GM21825 (cell line): Measurements from ENCODE around the gene PGS1.

Source experiments
- ATAC-seq: cut with Tn5 transposase; IDR thresholded peaks from one replicate; pipeline ENCODE4 v1.9.1; 2021; ENCODE audit warnings: mild to moderate bottlenecking, moderate library complexity; ENCODE audit not compliant: unreplicated experiment

Gene PGS1

DNA sequence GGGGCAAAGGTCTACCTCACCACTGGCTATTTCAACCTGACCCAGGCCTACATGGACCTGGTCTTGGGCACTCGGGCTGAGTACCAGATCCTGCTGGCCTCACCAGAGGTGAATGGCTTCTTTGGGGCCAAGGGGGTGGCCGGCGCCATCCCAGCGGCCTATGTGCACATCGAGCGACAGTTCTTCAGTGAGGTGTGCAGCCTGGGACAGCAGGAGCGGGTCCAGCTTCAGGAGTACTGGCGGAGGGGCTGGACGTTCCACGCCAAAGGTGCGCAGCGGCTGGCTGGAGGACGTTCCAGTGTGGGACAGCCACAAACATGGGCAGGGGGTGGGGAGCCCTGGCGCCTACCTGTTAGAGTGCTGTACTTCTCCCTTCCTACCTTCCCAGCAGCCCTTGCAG is 25.4 kb downstream of the PGS1 start:
- ATAC-seq, result no peak

DNA sequence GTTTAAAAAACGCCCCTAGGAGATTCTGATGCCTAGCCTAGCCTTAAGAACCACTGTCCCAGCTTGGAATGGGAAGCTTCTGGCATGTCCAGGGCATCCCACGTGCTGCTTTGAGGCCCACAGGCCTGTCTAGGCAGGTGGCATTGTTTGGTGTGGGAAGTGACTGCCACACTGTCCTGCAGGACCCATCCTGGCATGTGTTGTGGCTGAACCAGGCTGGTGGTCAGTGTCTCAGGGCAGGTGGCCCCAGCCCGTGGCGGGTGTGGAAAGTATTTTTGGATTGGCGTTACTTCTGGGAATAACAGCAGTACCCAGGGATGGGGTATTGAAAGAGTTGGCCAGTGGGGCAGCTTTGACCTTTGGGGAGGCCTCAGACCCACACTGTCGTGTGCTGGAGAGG is 27.9 kb downstream of the PGS1 start:
- ATAC-seq, result no peak

DNA sequence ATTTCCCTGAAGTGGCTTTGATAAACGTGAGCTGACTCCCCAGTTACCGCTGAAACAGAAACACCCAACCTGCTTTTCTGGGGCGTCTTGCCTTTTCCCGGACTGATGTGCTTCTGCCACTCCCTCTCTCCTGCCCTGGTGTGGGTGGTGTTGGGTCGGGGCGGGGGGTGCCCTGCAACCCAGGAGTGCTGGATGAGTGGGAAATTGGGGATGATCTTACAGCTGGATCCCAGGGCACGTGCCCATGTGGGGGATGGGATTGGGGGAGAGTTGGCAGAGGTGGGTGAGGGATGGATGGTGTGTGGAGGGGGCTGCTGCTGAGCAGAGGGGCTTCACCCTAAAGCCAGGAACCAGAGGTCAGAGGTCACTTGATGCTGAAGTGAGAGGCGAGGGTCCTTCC is 28.5 kb downstream of the PGS1 start:
- no peak for ATAC-seq

DNA sequence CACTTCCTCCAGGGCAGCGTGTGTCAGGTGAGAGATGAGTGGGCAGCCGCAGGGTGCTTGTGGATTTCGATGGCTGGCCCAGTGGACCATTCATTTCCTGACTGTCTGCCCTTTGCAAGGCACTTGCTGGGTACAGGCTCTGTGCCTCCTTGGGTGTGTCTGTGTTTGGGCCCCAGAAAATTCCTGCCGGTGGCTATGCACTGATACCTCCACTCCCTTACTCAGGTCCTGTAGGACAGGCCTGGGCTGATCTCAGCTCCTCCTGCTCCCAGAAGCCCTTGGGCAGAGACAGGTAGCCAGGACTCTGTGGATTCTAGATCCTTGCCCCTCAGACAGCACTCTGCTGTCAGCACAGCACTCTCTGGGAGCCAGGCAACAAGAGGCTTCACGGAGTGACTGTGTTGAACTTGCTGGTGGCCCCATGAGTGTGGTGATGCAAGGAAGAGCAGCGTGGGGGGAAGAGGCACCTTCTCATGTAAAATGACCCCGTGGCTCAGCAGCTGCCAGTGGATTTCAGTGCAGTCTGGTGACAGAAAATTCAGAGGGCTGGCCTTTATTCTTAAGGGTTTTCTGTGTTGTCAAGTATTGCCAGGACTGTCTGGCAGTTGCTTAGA is 29.0 kb downstream of the PGS1 start:
- no peak for ATAC-seq

DNA sequence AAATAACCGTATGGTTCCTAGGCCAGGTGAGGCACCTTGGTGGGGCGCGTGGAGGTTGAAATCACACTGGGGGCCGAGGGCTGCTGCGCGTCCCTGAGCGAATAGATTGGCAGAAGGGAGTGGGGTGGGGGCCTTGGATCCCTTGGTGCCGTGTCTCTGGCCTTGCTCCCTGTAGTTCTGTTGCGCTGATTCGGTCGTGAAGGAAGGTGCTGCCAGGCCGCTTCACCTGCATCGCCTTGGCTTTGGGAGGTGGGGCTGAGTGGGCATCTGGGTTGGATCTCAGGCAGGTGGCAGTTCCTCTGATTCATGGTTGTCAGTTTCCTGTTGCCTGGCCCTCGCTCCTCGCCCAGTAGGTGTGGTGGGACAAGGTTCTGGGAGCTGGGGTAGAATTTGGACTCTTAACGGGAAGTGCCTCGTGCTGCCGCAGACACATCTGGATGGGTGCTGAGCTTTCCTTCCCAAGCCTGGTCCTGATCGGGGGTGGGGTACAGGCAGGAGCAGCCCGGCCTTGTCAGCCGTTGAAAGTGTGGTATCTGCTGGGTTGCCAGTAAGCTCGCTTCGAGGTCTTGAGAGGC is 30.1 kb downstream of the PGS1 start:
- no peak for ATAC-seq

DNA sequence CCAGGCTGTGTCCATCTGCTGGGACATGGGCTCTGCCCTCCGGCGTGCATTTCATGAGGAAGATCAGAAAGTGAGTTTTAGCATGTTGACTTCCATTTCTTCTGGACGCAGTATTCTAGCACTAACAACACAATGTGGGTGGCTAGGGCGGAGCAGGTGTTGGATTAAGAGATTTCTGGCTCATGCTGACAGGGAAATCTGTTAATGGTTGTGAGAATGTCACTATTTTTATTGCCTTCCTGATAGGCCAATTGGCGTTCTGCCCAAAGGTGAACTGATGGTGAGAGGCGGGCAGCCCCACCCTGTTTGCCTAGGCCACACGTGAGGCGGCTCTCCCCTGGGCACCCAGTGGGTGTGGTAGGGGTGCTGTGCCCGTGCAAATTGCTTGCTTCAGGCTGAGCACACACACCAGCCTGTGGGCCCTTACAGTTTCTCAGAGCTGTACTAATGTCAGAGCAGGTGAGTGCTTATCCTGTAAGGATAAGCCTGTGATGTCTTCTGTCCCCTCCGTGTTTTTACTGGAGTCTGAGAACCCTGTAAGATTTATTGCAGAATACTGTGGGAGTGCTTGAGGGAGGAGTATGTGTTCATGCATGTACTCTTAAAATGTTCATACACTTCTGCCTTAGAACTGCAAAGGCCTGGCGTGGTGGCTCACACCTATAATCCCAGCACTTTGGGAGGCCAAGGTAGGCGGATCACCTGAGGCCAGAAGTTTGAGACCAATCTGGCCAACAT is 30.9 kb downstream of the PGS1 start:
- no peak for ATAC-seq

DNA sequence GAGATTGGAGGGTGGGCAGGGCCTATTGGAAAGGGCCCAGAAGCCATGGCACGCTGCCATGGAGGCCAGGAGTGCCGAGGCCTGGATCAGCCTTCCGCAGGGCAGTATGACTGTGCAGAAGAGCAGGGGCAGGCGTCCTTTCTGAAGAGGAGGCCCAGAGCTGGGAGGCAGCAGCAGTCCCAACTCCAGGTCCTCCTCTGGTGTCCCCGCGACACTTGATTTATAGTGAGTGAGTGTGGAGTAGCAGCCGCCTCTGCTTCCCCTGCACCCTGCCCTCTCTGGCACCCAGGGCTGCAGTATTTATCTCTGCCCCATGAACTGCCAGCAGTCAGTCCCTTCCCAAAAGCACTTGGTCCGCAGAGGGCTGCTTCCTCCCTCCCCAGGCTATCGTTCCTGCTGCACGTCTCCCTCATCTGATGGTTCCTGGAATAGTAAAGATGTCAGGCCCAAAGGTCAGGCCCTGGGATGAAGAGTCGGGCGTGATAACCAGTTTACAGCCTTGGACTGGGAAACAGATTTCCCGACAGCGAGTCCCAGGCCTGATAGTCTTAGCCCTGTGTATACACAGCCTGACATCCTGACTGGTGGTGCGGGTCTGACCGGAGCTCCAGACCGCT is 32.9 kb downstream of the PGS1 start:
- ATAC-seq, result no peak

DNA sequence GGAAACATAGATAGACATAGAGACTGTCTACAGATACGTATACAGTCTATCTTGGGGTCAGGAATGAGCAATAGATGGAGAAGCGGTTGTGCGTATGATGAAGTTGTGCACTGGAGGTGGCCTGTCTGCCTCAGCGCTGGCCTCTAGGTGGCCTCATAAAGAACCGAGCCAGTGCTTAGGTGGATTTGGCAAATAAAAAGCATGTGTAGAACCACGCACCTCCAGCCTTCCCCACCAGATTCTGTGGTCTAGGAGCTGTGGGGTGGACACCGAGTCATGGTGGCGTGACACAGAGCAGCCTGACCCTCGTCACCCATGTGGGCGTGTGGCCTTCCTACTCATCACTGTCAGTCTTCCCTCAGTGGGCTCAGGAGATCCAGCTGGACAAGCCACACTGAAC is 34.0 kb downstream of the PGS1 start:
- ATAC-seq, result no peak

DNA sequence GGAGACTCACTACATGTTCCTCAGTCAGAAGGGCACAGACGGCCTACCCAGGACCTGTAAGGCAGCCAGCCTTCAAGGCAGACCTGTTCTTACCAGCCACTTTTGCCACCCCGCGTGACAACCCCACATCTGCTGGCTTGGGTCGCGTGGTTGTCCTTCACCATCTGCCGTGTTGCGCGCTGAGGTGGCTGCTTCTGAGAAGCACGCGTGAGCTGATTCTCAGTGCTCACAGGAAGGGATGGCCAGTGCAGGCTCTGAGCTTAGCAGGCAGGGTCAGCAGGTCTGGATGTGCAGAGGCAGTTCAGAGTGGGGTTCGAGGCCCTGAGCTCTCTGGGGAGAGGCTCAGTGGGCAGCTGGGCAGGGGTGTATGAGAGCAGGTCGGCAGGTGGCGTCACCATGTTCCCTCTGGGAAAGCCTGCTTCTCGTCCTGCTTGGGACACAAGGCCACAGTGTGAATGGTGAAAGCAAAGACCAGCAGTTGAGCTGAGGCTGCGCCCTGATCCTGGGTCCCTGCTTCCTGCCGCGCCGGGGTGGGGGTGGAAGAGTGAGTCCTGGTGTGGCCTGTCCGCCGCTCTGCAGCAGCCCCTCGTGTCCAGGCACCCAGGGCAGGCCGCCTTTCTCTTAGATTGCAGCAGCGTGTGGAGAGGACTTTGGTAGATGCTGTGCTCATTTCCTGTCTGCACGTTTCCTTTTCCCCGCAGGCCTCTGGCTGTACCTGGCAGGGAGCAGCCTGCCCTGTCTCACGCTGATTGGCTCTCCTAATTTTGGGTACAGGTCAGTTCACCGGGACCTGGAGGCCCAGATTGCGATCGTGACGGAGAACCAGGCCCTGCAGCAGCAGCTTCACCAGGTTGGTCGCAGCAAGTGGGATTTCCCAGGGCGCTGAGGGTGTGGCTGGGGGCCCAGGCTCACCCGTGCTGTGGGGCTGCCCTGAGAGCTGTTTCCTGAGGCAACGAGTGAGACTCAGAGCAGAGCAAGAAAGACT is 36.0 kb downstream of the PGS1 start:
- no peak for ATAC-seq

DNA sequence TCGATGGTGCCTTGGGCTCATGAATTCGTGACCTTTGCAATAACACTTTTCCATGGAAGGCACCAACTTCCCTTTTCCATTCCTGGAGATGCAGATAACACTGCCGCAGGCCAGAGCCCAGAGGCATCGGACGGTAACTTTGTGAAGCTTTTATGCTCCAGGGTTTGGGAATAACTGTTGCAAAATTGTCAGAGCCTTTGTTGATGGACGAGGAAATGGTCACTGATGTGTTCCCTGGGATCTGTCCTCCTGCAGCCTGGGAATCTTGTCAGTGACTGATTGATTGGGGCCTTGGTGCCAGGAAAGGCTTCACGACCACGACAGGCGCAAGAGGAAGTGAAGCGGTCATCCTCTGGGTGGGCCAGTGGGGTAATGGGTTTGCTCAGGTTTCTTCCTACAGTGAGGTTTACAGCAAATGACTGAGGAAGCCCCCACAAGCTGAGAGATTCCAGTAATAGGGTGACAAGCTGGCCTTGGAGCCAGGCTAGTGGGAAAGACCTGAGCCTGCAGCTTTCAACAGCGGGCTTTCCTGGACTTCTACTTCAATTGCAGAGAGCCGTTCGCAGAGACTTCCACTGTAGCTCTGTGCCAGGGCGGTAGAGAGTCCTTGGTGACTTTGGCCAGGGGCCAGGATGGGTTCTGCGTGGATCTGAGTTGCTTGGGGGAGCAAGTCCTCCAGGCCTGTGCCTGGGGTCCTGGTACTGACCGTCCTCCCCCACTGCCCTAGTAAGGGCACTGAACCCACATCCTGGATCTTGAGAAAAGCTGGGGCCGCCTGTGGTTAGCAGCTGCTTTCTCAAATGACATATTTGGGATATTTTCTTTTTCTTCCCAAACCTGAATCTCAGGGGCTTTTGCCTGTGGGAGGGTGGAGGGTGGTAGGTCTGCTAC is 37.6 kb downstream of the PGS1 start:
- no peak for ATAC-seq

DNA sequence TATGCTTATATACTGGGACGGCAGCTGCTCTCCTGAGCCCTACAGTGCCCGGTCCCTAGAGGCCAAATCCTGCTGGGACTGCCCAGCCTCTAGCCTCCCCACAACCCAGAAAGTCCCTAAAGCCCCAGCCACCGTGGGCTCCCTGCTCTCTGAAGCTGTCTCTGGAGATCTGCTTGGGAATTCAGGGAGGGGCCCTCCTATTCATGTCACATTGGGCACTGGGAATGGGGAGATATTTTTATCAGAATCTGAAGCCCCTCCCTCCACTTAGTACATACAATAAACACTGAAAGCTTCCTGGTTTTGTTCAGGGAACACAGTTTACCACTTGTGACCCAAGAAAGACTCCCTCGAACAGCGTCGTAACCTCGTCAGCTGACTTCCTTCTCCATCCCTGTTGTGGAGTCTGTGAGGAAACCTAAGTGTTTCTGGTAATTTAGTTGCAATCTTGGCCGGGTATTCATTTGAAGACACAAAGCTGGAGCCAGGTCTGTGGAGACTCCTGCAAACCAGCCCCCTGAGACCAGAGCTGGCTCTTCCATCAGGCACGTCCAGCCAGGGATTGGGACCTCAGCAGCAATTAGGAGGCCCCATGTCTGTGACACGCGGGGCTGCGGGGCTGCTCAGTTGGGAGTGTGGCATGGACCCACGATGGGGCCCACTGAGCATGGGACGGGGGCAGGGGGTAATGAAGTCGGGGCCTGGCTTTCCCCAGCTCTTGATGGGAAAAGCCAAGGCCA is 38.5 kb downstream of the PGS1 start:
- no peak for ATAC-seq

DNA sequence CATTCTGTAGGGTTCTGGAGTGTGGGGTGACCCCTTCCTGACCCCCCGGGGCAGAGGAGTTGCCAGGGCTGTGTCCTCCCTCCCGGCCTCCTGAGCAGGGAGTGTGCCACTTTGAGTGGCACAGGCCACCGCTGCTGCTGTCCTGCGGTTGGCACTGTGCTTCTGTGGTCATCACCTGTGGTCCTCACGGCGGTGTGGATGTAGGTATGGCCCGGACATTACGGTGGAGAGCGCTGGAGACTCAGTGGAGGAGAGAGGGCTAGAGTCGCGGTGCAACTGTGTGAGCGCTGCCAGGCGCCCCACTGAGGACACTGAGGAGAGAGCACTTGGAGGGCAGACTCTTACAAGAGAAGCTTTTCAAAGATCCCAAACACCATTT is 39.1 kb downstream of the PGS1 start:
- no peak for ATAC-seq

DNA sequence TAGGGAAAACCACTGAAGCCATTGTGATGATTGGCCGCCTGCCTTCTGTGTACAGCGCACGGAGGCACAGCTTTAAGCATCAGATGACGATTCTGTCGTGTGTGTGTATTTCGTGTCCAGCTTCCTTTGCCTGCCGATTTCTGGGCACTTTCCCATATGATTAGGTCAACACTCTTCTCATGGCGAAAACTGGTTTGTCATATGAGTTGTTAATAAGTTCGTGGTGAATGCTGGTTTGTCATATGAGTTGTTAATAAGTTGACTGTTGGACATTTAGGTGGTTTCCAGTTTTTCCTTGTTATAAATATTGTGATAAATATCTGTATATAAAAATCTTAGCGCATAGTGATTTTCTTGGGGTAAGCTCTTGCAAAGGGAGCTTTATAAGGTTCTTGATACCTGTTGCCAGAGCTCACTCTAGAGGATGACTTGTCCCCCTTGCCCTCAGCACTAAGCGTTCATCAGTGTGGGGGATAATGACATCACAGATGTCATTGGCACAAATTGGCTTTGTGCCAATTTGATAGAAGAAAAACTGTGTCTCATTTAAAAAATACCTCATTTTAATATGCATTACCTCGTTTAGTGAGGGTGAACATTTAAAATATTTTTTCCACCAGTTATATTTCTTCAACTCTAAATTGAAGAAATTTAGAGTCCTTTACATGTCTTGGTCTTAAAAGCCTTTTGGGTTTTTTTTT is 40.0 kb downstream of the PGS1 start:
- no peak for ATAC-seq

DNA sequence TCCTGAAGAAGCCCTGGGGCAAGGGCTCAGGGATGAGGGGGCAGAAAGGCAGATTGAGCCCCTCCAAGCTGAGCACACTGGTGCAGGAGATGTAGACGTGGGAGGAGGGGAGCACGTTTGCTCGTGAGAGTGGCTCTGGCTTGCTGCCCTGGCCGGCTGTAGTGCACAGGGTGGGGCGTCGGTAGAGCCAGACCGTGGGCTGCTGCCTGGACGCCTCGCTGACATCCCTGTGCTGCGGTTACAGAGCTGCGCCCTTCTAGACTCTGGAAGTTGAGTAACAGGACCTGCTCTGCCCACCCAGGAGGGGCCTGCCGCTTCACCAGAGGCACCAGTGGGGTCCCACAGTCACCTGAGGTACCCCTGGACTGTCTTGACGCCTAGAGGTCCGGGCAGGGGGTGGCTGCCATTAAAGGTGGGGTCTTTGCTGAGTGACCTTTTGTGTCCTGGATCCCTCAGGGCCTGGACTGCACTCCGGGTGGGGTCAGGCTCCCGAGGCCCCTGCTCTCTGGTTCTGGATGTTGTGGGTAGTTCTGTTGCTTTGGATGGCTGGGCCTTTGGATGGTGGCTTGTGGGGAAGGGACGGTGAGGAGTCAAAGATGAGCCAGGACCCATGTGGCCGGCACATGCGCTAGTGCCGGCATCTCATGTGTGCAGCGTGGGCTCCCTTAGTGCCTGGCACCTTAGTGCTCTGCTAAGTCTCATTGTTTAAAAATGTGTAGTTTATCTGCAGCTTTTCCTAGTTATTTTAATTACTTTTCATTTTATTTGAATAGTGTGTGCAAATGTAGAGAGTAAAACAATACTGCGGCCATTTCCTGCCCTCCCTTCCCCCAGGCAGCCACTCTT is 41.7 kb downstream of the PGS1 start:
- no peak for ATAC-seq

DNA sequence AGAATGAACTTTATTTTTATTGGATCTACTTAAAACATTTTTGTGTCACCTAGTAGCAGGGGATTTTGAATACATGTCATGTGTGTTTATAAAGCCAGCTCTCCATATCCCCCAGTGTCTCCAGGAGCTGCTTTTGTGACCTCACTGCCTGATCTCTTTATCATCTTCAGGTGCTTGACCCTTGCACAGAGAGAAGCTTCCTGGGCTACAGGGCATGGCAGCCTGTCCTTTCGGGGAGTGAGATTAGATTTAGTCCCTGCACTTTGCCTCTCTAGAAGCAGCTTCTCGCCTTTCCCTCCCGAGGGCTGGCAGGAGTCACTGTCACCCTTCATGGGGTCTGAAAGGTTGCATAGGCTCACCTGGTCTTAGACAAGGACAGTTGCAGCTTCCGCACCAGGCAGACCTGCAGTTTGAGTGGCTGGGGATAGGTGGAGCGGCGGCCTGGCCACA is 42.7 kb downstream of the PGS1 start:
- no peak for ATAC-seq

DNA sequence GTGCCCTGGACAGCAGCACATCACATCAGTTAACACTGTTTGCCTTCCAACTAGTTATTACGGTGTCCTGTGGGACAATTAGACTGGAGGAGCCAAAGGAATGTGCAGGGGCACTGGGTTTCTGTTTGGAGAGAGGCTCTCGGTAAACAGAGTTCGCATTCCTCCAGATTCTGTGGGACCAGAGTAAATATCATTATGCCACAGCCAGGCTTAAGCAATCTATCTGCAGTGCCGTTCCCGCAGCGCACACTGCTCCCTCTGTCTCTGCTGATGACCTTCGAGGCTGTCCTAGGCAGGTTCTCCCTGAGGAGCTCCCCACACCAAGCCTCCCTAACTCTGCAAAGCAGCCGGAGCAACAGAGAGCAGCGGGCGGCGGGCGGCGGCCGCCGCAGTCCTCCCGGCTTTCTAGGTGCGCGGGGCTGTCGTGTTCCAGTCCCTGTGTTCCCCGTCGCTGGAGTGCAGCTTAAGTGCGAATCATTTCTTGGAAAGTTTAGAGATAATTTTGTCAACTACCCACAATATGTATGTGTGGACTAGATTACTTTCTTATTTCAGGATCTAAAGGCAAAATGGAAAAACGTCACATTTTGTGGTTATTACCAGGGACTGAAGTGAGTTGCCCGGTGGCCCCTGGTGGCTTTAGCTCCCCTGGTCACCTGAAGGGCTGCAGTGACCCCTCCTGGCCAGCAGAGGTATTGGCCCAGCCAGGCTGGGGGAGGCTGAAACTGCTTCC is 43.3 kb downstream of the PGS1 start:
- no peak for ATAC-seq

DNA sequence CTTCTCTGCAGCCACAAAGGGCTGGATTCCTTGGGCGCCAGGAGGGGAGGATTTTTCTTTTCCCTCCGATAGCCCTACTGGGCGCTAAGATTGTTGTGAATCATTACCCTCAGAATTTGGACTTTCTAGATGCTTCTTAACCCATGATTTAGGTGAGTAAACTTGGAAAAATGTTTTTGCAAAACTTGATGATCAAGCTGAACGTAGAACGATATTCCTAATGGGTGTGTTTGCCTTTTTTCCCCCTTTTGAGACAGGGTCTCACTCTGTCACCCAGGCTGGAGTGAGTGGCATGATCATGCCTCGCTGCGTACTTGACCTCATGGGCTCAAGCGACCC is 43.8 kb downstream of the PGS1 start:
- no peak for ATAC-seq
